A549 (cell line): ENCODE measurements around the gene SUPT20HL1.

Experiments used
- BHLHE40 ChIP-seq: IDR thresholded peaks from 2 replicates; pipeline ENCODE4 v1.6.1; 2012; ENCODE audit warnings: low read depth, low read length, inconsistent platforms
- CTCF ChIP-seq: fragments of >200 bp; sonication (Bioruptor Twin); formaldehyde crosslinking; IDR thresholded peaks from 3 replicates; pipeline ENCODE4 v1.5.1; 2016
- JUN ChIP-seq, 2 experiments: fragments of >200 bp; sonication (Bioruptor Twin); formaldehyde crosslinking; IDR thresholded peaks; 2 replicates in 1 of 2; 3 replicates in 1 of 2; pipeline ENCODE4 v1.6.1; 2016 to 2017
- POLR2A ChIP-seq: IDR thresholded peaks from 2 replicates; pipeline ENCODE4 v1.6.1; 2012; ENCODE audit warnings: mild to moderate bottlenecking, low read length
- RAD21 ChIP-seq, 2 experiments: fragments of >200 bp in 1 of 2; sonication (Bioruptor Twin) in 1 of 2; formaldehyde crosslinking in 1 of 2; IDR thresholded peaks in 1 of 2; conservative IDR thresholded peaks in 1 of 2; 2 replicates in 1 of 2; 3 replicates in 1 of 2; pipeline ENCODE4 v1.6.1; 2012 to 2018; ENCODE audit warnings: inconsistent platforms in 1 of 2
- REST ChIP-seq: fragments of 200-600 bp; sonication (generic); IDR thresholded peaks from 2 replicates; pipeline ENCODE4 v1.6.1; 2016; ENCODE audit warnings: antibody characterized with exemption, mild to moderate bottlenecking, moderate library complexity

- TF ChIP-seq JUN (IDR thresholded peaks at IDR 0.05) = no peak
- TF ChIP-seq CTCF = no peak
- no peak for TF ChIP-seq REST
- no peak for TF ChIP-seq POLR2A
- TF ChIP-seq BHLHE40 = no peak
- TF ChIP-seq RAD21 (conservative IDR thresholded peaks at IDR 0.05 in 1 of 2, IDR thresholded peaks at IDR 0.05 in 1 of 2) = no peak
Measured at GRCh38 chrX:24317567-24317966, 42.9 kb upstream of the SUPT20HL1 start.
